ENCODE results near the gene SMOC1. TPM values are rescaled to one million over a fixed set of nuclear protein-coding genes. Genes with fewer than 3 reads are reported as not detected.

The SMOC1 gene
- total RNA-seq, 1 experiment from 2014 or later, result 0.46 TPM

GRCh38 chr14:70021548-70022220, 142.5 kb downstream of the SMOC1 start:
- in situ Hi-C loops (cut with HindIII; ENCODE audit: low pct_unique_long_range_greater_than_20kb, low sequenced_read_pairs) (no loop called here), intact Hi-C loops (cut with micrococcal nuclease; ENCODE audit: unreplicated experiment) (no loop called here)
- TF ChIP-seq TCF7L2 (IDR thresholded peaks at IDR 0.05; ENCODE audit: low read depth, low read length) (no peak), CTCF (IDR thresholded peaks at IDR 0.05) (no peak), POLR2AphosphoS5 (IDR thresholded peaks at IDR 0.05; ENCODE audit: low read depth, low read length) (no peak), REST (IDR thresholded peaks at IDR 0.05; ENCODE audit: insufficient read depth in 1 of 2, low read depth in 2 of 2, low read length in 1 of 2) (no peak), SIN3A (IDR thresholded peaks at IDR 0.05; ENCODE audit: borderline replicate concordance, insufficient read depth, low read depth, low read length) (no peak)
- H3K4me3 ChIP-seq (ENCODE audit: low read depth in 2 of 2, low read length in 2 of 2), result no peak overlapping the region
- H3K4me1 ChIP-seq (ENCODE audit: control insufficient read depth, insufficient read depth, low read length), result no peaks in the 10 kb centered on the region
- H3K36me3 ChIP-seq (ENCODE audit: control insufficient read depth, insufficient read depth, low read length), result no peaks in the 10 kb centered on the region
- CTCF ChIA-PET, result no interaction called here
- no peak overlapping the region for H3K27ac ChIP-seq (ENCODE audit: low read length)
- no peaks in the 10 kb centered on the region for H3K9me3 ChIP-seq (ENCODE audit: control insufficient read depth, insufficient read depth, low read depth, low read length)
- POLR2A ChIA-PET, result no interaction called here
- DNase-seq (ENCODE audit: low read depth, low spot score) (no peak), ATAC-seq (no peak)
- no peaks in the 10 kb centered on the region; the same call in 1 of the 2 replicates for H3K27me3 ChIP-seq (ENCODE audit: control insufficient read depth, insufficient read depth, low read length)
- BruUV-seq (replicated peaks), result no TSS peak

GRCh38 chr14:70022771-70023445, 143.7 kb downstream of the SMOC1 start:
- no peaks in the 10 kb centered on the region for H3K36me3 ChIP-seq (ENCODE audit: control insufficient read depth, insufficient read depth, low read length)
- intact Hi-C loops (cut with micrococcal nuclease; ENCODE audit: unreplicated experiment), result no loop called here

More at GRCh38 chr14:70022771-70023445, 143.7 kb downstream of the SMOC1 start:
- no peak overlapping the region for H3K27ac ChIP-seq (ENCODE audit: low read length)
- H3K27me3 ChIP-seq (ENCODE audit: control insufficient read depth, insufficient read depth, low read length), result no peaks in the 10 kb centered on the region; the same call in 1 of the 2 replicates
- TF ChIP-seq REST (IDR thresholded peaks at IDR 0.05; ENCODE audit: insufficient read depth in 1 of 2, low read depth in 2 of 2, low read length in 1 of 2) (no peak), SIN3A (IDR thresholded peaks at IDR 0.05; ENCODE audit: borderline replicate concordance, insufficient read depth, low read depth, low read length) (no peak), TCF7L2 (IDR thresholded peaks at IDR 0.05; ENCODE audit: low read depth, low read length) (no peak), CTCF (IDR thresholded peaks at IDR 0.05) (no peak), POLR2AphosphoS5 (IDR thresholded peaks at IDR 0.05; ENCODE audit: low read depth, low read length) (no peak)
- DNase-seq (ENCODE audit: low read depth, low spot score) (no peak), ATAC-seq (no peak)
- H3K9me3 ChIP-seq (ENCODE audit: control insufficient read depth, insufficient read depth, low read depth, low read length), result no peaks in the 10 kb centered on the region
- H3K4me1 ChIP-seq (ENCODE audit: control insufficient read depth, insufficient read depth, low read length), result no peaks in the 10 kb centered on the region
- ChIA-PET CTCF (no interaction called here), POLR2A (no interaction called here)
- BruUV-seq (replicated peaks), result no TSS peak
- in situ Hi-C loops (cut with HindIII; ENCODE audit: low pct_unique_long_range_greater_than_20kb, low sequenced_read_pairs), result no loop called here
- H3K4me3 ChIP-seq (ENCODE audit: low read depth in 2 of 2, low read length in 2 of 2), result no peak overlapping the region

All from Panc1 (cell line).